ENCODE results near the gene NRXN3. TPM values are rescaled to one million over a fixed set of nuclear protein-coding genes. Genes with fewer than 3 reads are reported as not detected.
A peak's percentile ranks its signal among the peaks of the same experiment; 100 is the strongest.

Gene NRXN3
- total RNA-seq, 1 experiment from 2014 or later = 1.1 TPM

DNA sequence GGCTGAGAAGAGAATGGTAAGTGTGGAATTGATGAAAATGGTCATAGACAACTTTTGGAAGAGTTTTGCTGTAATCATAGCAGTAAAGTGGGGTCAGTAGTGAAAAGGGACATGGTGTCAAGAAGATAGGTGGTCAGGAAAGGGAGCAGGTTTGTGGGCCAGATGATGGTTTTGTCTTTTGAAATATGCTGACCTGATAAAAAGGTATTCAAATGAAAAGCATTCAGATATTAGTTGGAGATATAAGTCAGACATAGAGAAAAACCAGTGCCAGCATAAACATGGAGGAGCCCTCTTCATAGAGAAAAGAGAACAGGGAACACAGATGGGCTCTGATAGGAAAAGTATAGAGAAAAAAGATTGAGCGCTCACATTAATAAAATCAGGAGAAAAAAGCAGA lies 518.3 kb downstream of the NRXN3 start:
- DNase-seq (no peak), ATAC-seq (no peak)
- Histone ChIP-seq H3K27me3 (ENCODE audit: low read length) (no peaks in the 10 kb centered on the region), H2AFZ (ENCODE audit: low read length) (no peak overlapping the region), H3K9me2 (replicated peaks; ENCODE audit: low read length) (no peaks in the 10 kb centered on the region), H3K4me1 (ENCODE audit: insufficient read depth, low read length) (no peaks in the 10 kb centered on the region), H3F3A (ENCODE audit: low read length, unreplicated experiment) (no peaks in the 10 kb centered on the region), H3K9me3 (ENCODE audit: low read length) (no peaks in the 10 kb centered on the region), H4K20me1 (ENCODE audit: low read length) (no peaks in the 10 kb centered on the region), H3K36me3 (ENCODE audit: low read depth, low read length) (no peaks in the 10 kb centered on the region), H3K4me2 (ENCODE audit: low read length) (no peak overlapping the region), H3K27ac (ENCODE audit: low read length) (no peak overlapping the region), H3K79me2 (ENCODE audit: low read length) (no peaks in the 10 kb centered on the region), H3K9ac (ENCODE audit: low read length) (no peak overlapping the region), H3K4me3 (ENCODE audit: low read length) (no peak overlapping the region)
- POLR2A ChIA-PET (ENCODE audit: unreplicated experiment) = no interaction called here
- BruUV-seq (replicated peaks) = no TSS peak
- TF ChIP-seq EZH2 (IDR thresholded peaks at IDR 0.05; ENCODE audit: low read length, unreplicated experiment) (no peak), EZH2phosphoT487 (IDR thresholded peaks at IDR 0.05; ENCODE audit: borderline replicate concordance, low read length) (no peak), CTCF (conservative IDR thresholded peaks at IDR 0.05; ENCODE audit: low read depth, low read length) (no peak)
- intact Hi-C loops (cut with micrococcal nuclease) = no loop called here
- CTCF ChIA-PET = no interaction called here

DNA sequence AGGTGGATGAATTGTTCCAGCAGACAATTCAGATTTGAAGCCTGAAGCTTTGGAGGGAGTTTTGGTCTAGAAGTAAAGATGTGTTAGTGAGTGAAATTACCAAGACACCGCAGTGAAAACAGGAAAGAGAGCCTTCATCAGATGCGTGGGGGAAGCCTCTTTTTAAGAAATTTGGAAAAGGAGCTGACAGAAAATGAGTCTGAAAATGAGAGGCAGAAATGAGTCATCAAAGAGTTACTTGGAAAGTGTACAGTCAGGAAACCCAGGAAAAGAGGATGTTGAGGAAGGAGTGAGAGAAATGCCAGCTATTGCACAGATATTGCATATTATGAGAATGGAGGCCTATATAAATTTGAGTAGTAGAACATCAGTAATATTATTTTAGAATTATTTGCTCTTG lies 520.7 kb downstream of the NRXN3 start:
- TF ChIP-seq CTCF (conservative IDR thresholded peaks at IDR 0.05; ENCODE audit: low read depth, low read length) = no peak
- no peak for TF ChIP-seq EZH2phosphoT487 (IDR thresholded peaks at IDR 0.05; ENCODE audit: borderline replicate concordance, low read length)
- no peak for TF ChIP-seq EZH2 (IDR thresholded peaks at IDR 0.05; ENCODE audit: low read length, unreplicated experiment)
- no TSS peak for BruUV-seq (replicated peaks)
- H3K79me2 ChIP-seq (ENCODE audit: low read length) = no peaks in the 10 kb centered on the region
- ATAC-seq (no peak), DNase-seq (no peak)
- intact Hi-C loops (cut with micrococcal nuclease) = no loop called here
- no peaks in the 10 kb centered on the region for H3K9me2 ChIP-seq (replicated peaks; ENCODE audit: low read length)
- H3K9me3 ChIP-seq (ENCODE audit: low read length) = no peaks in the 10 kb centered on the region
- H3K36me3 ChIP-seq (ENCODE audit: low read depth, low read length) = no peaks in the 10 kb centered on the region
- H3F3A ChIP-seq (ENCODE audit: low read length, unreplicated experiment) = no peaks in the 10 kb centered on the region
- ChIA-PET POLR2A (ENCODE audit: unreplicated experiment) (no interaction called here), CTCF (no interaction called here)
- no peaks in the 10 kb centered on the region for H4K20me1 ChIP-seq (ENCODE audit: low read length)
- H3K27ac ChIP-seq (ENCODE audit: low read length) = no peak overlapping the region
- H3K9ac ChIP-seq (ENCODE audit: low read length) = no peak overlapping the region
- H3K4me3 ChIP-seq (ENCODE audit: low read length) = no peak overlapping the region
- H2AFZ ChIP-seq (ENCODE audit: low read length) = no peak overlapping the region
- H3K4me2 ChIP-seq (ENCODE audit: low read length) = no peak overlapping the region
- H3K27me3 ChIP-seq (ENCODE audit: low read length) = no peaks in the 10 kb centered on the region
- H3K4me1 ChIP-seq (ENCODE audit: insufficient read depth, low read length) = no peaks in the 10 kb centered on the region

DNA sequence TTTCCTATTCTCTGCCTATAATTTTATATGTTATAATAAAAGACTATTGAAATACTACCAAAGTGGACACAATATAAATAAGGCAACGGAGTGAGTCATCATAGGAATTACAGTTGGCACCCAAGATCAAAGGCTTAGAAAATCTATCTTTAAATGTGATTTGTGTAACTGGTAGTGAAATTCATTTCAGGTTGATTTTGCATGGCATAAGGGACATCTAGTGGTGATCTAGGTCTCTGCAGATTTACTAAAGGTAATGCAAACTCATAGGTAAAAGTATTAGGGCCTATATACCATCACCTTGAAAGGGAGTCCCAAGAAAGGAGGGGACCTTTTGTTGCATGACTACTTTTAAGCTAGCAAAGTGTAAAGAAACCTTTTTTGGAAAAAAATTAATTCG lies 527.2 kb downstream of the NRXN3 start:
- TF ChIP-seq EZH2phosphoT487 (IDR thresholded peaks at IDR 0.05; ENCODE audit: borderline replicate concordance, low read length) (no peak), EZH2 (IDR thresholded peaks at IDR 0.05; ENCODE audit: low read length, unreplicated experiment) (no peak), CTCF (conservative IDR thresholded peaks at IDR 0.05; ENCODE audit: low read depth, low read length) (peak; percentile 70)
- BruUV-seq (replicated peaks) = no TSS peak
- Histone ChIP-seq H3K9me2 (replicated peaks; ENCODE audit: low read length) (no peaks in the 10 kb centered on the region), H3F3A (ENCODE audit: low read length, unreplicated experiment) (no peaks in the 10 kb centered on the region), H3K9ac (ENCODE audit: low read length) (no peak overlapping the region), H3K79me2 (ENCODE audit: low read length) (no peaks in the 10 kb centered on the region), H2AFZ (ENCODE audit: low read length) (no peak overlapping the region), H3K36me3 (ENCODE audit: low read depth, low read length) (no peaks in the 10 kb centered on the region), H3K4me3 (ENCODE audit: low read length) (no peak overlapping the region), H4K20me1 (ENCODE audit: low read length) (no peaks in the 10 kb centered on the region), H3K4me1 (ENCODE audit: insufficient read depth, low read length) (no peaks in the 10 kb centered on the region), H3K27ac (ENCODE audit: low read length) (no peak overlapping the region), H3K27me3 (ENCODE audit: low read length) (no peaks in the 10 kb centered on the region), H3K9me3 (ENCODE audit: low read length) (no peaks in the 10 kb centered on the region), H3K4me2 (ENCODE audit: low read length) (no peak overlapping the region)
- POLR2A ChIA-PET (ENCODE audit: unreplicated experiment) = no interaction called here
- CTCF ChIA-PET = no interaction called here
- intact Hi-C loops (cut with micrococcal nuclease) = loop anchor here (5.0 kb wide), 2 partner anchors 675 to 835 kb away; no protein-coding TSS in a partner anchor
- no peak; the same call in 1 of the 2 replicates for ATAC-seq
- DNase-seq = peak; percentile 56
